NCI-H2107 (cell line): Measurements from ENCODE around the gene IL7R.

Source experiments
- DNase-seq: peaks from one replicate; lab custom pipeline; 2025; lab: John Stamatoyannopoulos, UW

IL7R gene, protein sequence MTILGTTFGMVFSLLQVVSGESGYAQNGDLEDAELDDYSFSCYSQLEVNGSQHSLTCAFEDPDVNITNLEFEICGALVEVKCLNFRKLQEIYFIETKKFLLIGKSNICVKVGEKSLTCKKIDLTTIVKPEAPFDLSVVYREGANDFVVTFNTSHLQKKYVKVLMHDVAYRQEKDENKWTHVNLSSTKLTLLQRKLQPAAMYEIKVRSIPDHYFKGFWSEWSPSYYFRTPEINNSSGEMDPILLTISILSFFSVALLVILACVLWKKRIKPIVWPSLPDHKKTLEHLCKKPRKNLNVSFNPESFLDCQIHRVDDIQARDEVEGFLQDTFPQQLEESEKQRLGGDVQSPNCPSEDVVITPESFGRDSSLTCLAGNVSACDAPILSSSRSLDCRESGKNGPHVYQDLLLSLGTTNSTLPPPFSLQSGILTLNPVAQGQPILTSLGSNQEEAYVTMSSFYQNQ

DNA sequence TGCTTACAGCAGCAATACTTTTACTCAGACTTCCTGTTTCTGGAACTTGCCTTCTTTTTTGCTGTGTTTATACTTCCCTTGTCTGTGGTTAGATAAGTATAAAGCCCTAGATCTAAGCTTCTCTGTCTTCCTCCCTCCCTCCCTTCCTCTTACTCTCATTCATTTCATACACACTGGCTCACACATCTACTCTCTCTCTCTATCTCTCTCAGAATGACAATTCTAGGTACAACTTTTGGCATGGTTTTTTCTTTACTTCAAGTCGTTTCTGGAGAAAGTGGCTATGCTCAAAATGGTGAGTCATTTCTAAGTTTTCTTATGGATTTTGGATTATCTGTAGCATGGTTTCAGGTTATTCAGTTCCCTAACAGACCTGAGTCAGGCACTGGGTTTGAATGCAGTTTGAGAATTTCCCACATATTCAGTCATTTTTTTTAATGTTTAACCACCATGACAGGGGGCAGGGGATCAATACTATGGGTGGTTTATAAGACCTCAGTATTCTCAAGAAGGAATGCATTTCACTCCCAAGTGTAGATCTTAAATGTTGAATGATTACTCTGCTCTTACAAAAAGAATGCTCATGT lies at the start of gene IL7R:
IL7R (plus strand) TSS at position 127 of the 587 bp plus-strand sequence; CDS start at position 214, 87 bp downstream.
- no peak for DNase-seq

DNA sequence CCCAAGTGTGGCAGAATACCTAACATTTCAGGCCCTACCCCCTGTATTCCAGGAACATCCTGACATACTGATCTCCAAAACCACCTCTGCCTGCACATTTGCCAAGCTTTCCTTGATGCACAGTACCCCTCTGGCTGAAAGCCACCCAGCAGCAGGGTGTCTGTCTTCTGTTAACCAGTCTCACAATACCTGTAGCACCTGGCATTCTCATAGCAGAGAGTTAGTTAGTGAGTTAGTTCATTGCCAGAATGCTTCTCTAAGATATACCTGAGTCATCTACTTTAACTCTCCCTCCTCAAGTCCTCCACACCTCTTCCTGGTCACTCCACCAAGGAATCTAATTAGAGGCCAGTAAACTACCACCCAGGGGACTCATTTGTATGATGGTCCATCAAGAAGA lies 46.1 kb upstream of the IL7R start:
- DNase-seq = no peak

DNA sequence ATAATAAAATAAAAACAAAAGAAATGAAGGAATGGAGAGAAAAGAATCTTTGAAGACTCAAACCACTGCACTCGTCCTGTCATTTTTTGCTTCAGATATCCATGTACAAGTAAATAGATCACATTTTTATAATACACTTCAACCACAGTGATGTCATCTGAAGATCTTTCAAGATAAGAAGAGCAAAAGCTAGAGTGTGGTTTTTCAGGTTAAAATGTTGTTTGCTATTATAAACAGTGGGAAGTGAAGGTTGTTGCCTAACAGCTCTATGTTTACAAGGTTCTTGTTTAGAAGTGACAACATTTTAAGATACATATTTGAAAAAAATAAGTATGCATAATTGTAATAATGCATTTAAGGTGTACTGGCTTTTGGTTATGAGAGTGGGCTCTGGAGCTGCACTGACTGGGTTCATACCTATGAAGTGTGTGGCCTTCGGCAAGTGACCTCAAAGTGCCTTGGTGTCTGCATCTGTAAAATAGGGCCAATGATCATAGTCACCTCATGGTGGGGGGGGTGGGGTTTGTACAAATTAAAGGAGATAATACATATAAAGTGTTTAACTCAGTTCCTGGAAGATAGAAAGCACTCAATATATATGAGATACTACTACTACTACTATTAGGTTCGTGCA lies 45.5 kb upstream of the IL7R start:
- no peak for DNase-seq

GRCh38 chr5:35813521-35813920 lies 43.2 kb upstream of the IL7R start:
- no peak for DNase-seq

- no peak for DNase-seq
Observed at GRCh38 chr5:35815089-35815936, 41.4 kb upstream of the IL7R start.

DNA sequence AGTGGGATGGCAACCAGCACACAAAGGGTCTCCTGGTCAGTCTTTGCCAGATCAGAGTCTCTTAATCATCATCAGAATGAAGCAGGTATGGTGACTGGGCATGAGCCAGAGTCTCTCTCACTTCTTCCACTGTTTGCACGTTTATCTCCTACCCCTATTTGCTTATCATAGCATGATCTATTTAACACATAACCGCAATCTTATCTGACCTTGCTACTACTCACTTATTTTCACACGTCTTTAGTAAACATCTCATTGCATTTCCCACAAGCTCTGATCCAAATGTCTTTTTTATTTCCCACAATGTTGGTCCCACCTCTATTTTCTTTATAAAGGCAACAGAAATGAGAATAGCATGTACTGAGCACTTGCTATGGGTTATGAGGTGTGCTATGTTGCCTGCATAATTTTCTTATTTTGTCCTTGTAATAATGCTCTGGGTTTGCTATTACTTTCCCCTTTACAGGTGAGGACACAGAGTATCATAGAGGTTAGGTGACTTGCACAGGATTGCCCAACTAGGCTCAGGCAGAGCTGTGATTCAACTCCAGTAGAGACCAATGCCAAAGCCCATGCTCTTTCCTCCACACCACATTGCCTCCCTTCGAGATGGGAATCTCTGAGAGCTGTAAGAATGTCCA lies 39.7 kb upstream of the IL7R start:
- DNase-seq = no peak

- DNase-seq = no peak
Observed at GRCh38 chr5:35819026-35819425, 37.7 kb upstream of the IL7R start.

GRCh38 chr5:35819668-35820067 lies 37.0 kb upstream of the IL7R start:
- DNase-seq = no peak

DNA sequence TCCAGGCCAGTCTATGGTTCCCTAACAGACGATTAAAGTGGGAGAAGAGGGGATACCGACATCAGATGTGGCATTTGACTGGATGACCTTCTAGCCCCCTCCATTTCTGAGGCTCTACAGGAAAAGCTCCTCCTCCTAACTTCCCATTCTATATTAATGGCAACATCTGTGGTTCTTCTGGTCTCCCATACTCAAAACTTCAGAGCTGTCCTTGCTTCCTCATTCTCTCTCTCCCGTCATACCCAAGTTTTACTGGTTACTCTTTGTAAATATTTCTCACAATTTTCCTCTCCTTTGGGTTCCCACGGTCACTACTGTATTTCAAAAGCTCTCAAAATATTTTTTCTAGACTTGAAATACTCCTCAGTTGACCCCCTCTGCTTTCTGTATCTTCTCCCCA lies 36.0 kb upstream of the IL7R start:
- no peak for DNase-seq

GRCh38 chr5:35821513-35821912 lies 35.2 kb upstream of the IL7R start:
- no peak for DNase-seq

GRCh38 chr5:35822511-35822910 lies 34.2 kb upstream of the IL7R start:
- DNase-seq = no peak

DNA sequence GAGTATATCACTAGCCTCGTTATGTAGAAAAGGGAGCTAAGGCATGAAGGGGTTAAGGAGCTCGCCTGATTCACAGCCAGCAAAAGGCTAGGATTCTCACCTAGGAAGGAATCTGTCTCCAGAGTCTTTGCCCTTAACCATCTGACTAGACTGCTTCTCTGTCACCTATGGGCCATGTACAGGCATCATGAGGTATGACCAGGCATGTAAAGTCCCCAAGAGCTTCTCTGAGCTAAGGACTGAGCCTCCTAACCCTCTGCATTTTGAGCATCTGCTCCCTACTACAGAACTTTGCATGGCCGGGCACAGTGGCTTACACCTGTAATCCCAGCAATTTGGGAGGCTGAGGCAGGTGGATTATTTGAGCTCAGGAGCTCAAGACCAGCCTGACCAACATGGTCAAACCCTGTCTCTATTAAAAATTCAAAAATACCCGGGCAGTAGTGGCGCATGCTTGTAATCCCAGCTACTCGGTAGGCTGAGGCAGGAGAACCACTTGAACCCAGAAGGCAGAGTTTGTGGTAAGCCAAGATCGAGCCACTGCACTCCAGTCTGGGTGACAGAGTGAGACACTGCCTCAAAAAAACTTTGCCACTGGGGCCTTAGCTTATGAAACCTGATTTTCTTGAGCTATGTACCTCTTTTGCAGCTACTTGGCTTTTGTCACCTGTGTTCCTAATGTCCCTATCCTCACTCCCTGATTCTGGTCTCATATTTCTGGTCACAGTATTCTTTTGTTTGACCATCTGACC lies 33.2 kb upstream of the IL7R start:
- DNase-seq = no peak

DNA sequence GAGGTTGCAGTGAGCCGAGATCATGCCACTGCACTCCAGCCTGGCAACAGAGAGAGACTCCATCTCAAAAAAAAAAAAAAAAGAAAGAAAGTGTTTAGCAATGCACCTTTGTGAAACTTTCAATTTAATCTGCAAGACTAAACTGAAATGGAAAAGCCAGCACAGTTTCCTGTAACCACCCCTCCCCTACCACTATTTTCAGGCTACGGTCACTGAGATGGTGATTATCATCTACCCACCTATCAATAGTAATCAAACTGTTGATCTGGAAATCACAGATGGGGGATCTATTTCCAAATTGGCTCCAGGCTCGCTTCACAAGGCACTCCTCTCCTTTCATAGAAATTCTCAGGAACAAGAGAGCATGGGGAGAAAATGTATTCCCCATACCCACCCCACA lies 30.6 kb upstream of the IL7R start:
- DNase-seq = no peak

- no peak for DNase-seq
Observed at GRCh38 chr5:35826554-35826953, 30.1 kb upstream of the IL7R start.

- DNase-seq = no peak
Observed at GRCh38 chr5:35828082-35828598, 28.6 kb upstream of the IL7R start.

DNA sequence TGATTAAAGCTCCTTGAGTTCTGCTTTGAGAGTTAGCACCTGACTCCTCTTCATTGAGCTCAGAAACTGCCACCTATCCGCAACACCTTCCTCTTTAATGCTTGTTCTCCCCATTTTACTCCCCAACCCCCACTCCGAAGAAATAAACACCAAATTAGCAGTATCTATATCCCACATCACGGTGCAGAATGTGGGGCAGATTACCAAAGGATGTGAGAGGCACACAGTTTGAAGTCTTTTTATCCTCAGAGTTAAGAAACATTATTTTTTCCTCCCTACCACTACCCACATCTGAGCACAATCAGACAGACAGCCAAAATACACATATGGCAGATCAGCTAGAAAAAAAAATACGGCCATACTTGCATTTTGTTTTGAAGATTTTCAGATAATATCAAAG lies 26.1 kb upstream of the IL7R start:
- no peak for DNase-seq

DNA sequence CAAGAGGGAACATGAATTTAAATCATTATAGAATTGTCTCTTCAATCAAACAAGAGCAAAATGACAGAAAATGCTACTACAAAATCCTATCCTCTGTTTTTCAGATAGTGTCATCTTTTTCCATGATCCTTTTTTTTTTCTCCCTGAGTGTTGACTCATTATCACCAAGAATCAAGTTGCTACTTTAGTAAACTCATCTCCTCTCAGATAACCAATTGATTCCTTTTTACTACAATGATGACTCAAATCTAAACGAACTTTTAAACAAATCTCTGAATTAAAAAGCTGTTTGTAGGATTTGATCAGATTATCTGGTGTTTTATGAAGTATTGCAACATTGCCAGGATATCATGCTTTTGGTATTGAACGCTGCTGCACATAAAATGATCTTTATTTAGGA lies 23.9 kb upstream of the IL7R start:
- DNase-seq = no peak

- no peak for DNase-seq
Observed at GRCh38 chr5:35833224-35833623, 23.5 kb upstream of the IL7R start.

GRCh38 chr5:35835796-35836742 lies 20.6 kb upstream of the IL7R start:
- no peak for DNase-seq
